ENCODE data around the gene ARHGAP10.

GRCh38 chr4:147901388-147901787 is 169.5 kb downstream of the ARHGAP10 start:
- TF ChIP-seq CTCF (IDR thresholded peaks at IDR 0.05; ENCODE audit: insufficient read depth, low read depth, low read length): no peak
- no peak for TF ChIP-seq EZH2 (IDR thresholded peaks at IDR 0.05; ENCODE audit: insufficient read depth, low read length)

All from astrocyte (in vitro differentiated cells and primary cell).